Camera-type eye (tissue), 1 donor: Measurements from ENCODE around the gene MAP3K12. TPM values are rescaled to one million over a fixed set of nuclear protein-coding genes. Genes with fewer than 3 reads are reported as not detected.

Source experiments
- total RNA-seq: library from RNA; depleted of rRNA; stranded (reverse); fragments of >200 nt; gene quantifications from one replicate; pipeline ENCODE4 v1.2.3, GENCODE V29; 2014

MAP3K12 gene
- 34.0 TPM for total RNA-seq

GRCh38 chr12:53499266-53500141, at the start of gene MAP3K12:
Gene MAP3K12 (minus strand): TSS chr12:53499458. CDS start chr12:53487391, 12,067 bp downstream.

DNA sequence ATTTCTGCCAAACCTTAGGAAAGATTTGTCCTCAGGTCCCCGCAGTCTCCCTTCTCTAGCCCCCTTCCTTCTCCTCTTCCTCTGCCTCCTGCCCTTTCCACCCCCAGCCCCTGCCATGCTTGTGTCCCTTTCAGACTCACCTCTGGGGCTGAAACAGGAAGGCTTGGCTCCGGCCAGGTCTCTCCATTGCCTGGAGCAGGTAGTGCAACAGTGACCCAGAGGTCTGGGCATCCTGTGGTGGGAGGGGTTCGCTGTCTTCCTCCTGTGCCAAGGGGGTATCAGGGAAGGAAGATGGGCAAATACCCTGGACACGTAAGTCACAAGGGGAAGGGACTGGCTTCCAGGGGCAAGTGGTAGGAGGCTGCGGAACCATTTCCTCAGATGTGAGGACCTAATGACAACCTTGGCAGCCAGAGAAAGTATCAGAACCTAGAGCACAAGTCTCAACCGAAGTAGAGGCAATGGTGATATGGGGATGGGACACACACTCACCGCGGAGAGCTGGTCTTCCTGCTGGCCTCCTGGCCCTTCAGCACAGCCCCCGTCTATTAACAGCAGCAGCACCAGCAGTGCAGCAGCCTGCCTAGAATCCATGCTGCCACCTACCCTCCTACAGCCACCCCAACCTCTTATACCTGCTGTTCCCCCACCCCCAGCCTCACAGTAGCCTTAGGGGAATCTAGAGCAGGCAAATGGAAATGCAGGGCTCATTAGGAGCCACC, 7.8 kb upstream of the MAP3K12 start, which contains the start of gene NPFF:
Gene NPFF (minus strand): TSS at position 604 of the 722 bp plus-strand sequence. CDS start 10 bp downstream, at position 594.

GRCh38 chr12:53500776-53501614, 1.7 kb upstream of the MAP3K12 start, which contains the start of gene TARBP2:
Gene TARBP2 (plus strand): TSS chr12:53501283. CDS start chr12:53501409, 126 bp downstream.

GRCh38 chr12:53451661-53452158, 47.5 kb downstream of the MAP3K12 start, which contains the start of gene PCBP2:
Gene PCBP2 (plus strand): TSS chr12:53452102. CDS start chr12:53454801, 2,699 bp downstream.

GRCh38 chr12:53441040-53441833, 58.0 kb downstream of the MAP3K12 start, which contains the start of gene PRR13:
Gene PRR13 (plus strand): TSS chr12:53441734. CDS start chr12:53442715, 981 bp downstream.

Other genes starting within 250 kb of the MAP3K12 start
- 6.7 TPM for gene ESPL1, start 231.2 kb downstream of the MAP3K12 start, total RNA-seq
- gene PFDN5, start 203.9 kb downstream of the MAP3K12 start, total RNA-seq, result 295 TPM
- gene MYG1, start 199.8 kb downstream of the MAP3K12 start, total RNA-seq, result 36.4 TPM
- 59.4 TPM for gene AAAS, start 177.8 kb downstream of the MAP3K12 start, total RNA-seq
- gene SP7, start 163.1 kb downstream of the MAP3K12 start, total RNA-seq, result not detected
- gene SP1, start 119.3 kb downstream of the MAP3K12 start, total RNA-seq, result 70.4 TPM
- gene AMHR2, start 75.6 kb downstream of the MAP3K12 start, total RNA-seq, result 0.71 TPM
- gene PRR13, start 57.7 kb downstream of the MAP3K12 start, total RNA-seq, result 13.7 TPM
- 469 TPM for gene PCBP2, start 47.4 kb downstream of the MAP3K12 start, total RNA-seq
- 28.6 TPM for gene TARBP2, start 1.8 kb upstream of the MAP3K12 start, total RNA-seq
- gene NPFF, start 8.0 kb upstream of the MAP3K12 start, total RNA-seq, result not detected
- gene ATF7, start 126.9 kb upstream of the MAP3K12 start, total RNA-seq, result 26.3 TPM
- 112 TPM for gene ATP5MC2, start 176.6 kb upstream of the MAP3K12 start, total RNA-seq
- gene CALCOCO1, start 228.0 kb upstream of the MAP3K12 start, total RNA-seq, result 168 TPM